Liver (tissue), 9 donors: ENCODE results near the gene RSPO4. TPM values are rescaled to one million over a fixed set of nuclear protein-coding genes. Genes with fewer than 3 reads are reported as not detected.

Experiments
- DNase-seq: peaks from one replicate; pipeline ENCODE4 v3.0.0-alpha.2; 2017; ENCODE audit warnings: low spot score
- H3K27ac ChIP-seq, 2 donors: one replicate each; pipeline ENCODE4 v1.7.0; 2013; ENCODE audit warnings: inconsistent platforms in 2 of 2, low read length in 2 of 2, control low read depth in 1 of 2, low read depth in 1 of 2, mild to moderate bottlenecking in 1 of 2
- H3K27me3 ChIP-seq, 4 donors: one replicate each; pipeline versions ENCODE4 v1.6.1 to v1.7.0; 2013; ENCODE audit warnings: low read length in 3 of 4, inconsistent platforms in 1 of 4, mild to moderate bottlenecking in 1 of 4, moderate library complexity in 1 of 4; ENCODE audit not compliant: control insufficient read depth in 4 of 4, insufficient read depth in 4 of 4
- H3K36me3 ChIP-seq, 4 donors: one replicate each; pipeline versions ENCODE4 v1.6.1 to v1.7.0; 2013; ENCODE audit warnings: low read length in 3 of 4, mild to moderate bottlenecking in 3 of 4, low read depth in 1 of 4, moderate library complexity in 1 of 4; ENCODE audit not compliant: control insufficient read depth in 4 of 4, insufficient read depth in 3 of 4
- H3K4me1 ChIP-seq, 4 donors: one replicate each; pipeline versions ENCODE4 v1.6.1 to v1.7.0; 2013; ENCODE audit warnings: low read length in 3 of 4, mild to moderate bottlenecking in 3 of 4, moderate library complexity in 1 of 4; ENCODE audit not compliant: control insufficient read depth in 4 of 4, insufficient read depth in 4 of 4
- H3K4me3 ChIP-seq, 3 donors: one replicate each; pipeline versions ENCODE4 v1.6.1 to v1.7.0; 2013; ENCODE audit warnings: low read length in 3 of 3, control low read depth in 1 of 3, low read depth in 1 of 3, mild to moderate bottlenecking in 1 of 3
- H3K9ac ChIP-seq, 2 donors: one replicate each; pipeline ENCODE4 v1.7.0; 2013; ENCODE audit warnings: low read length in 2 of 2, mild to moderate bottlenecking in 2 of 2, moderate library complexity in 2 of 2, control low read depth in 1 of 2, low read depth in 1 of 2
- H3K9me3 ChIP-seq, 4 donors: one replicate each; pipeline versions ENCODE4 v1.6.1 to v1.7.0; 2013; ENCODE audit warnings: low read length in 3 of 4; ENCODE audit not compliant: control insufficient read depth in 4 of 4
- CTCF ChIP-seq: fragments of 150-350 bp; IDR thresholded peaks from 2 replicates; pipeline ENCODE4 v1.5.1; 2017; ENCODE audit warnings: improper control_type of control experiment, low read depth, low read length; ENCODE audit not compliant: missing input control
- EGR1 ChIP-seq, 2 donors: IDR thresholded peaks; 2 replicates each; pipeline ENCODE4 v1.6.1; 2016 to 2018; ENCODE audit warnings: antibody characterized with exemption in 2 of 2, low read depth in 2 of 2
- FOXA1 ChIP-seq: IDR thresholded peaks from 2 replicates; pipeline ENCODE4 v1.6.1; 2016; ENCODE audit warnings: antibody characterized with exemption
- FOXA2 ChIP-seq: IDR thresholded peaks from 2 replicates; pipeline ENCODE4 v1.6.1; 2016; ENCODE audit warnings: antibody characterized with exemption
- GABPA ChIP-seq, 2 donors: IDR thresholded peaks in 1 of 2; conservative IDR thresholded peaks in 1 of 2; 2 replicates each; pipeline ENCODE4 v1.6.1; 2016; ENCODE audit warnings: antibody characterized with exemption in 2 of 2, mild to moderate bottlenecking in 1 of 2, moderate library complexity in 1 of 2
- HNF4G ChIP-seq: IDR thresholded peaks from 2 replicates; pipeline ENCODE4 v1.6.1; 2016; ENCODE audit warnings: antibody characterized with exemption
- JUND ChIP-seq, 2 donors: IDR thresholded peaks; 2 replicates each; pipeline ENCODE4 v1.6.1; 2016; ENCODE audit warnings: antibody characterized with exemption in 2 of 2
- MAX ChIP-seq: IDR thresholded peaks from 2 replicates; pipeline ENCODE4 v1.6.1; 2016; ENCODE audit warnings: antibody characterized with exemption
- NR2F2 ChIP-seq: IDR thresholded peaks from 2 replicates; pipeline ENCODE4 v1.6.1; 2016; ENCODE audit warnings: antibody characterized with exemption
- RAD21 ChIP-seq, 2 donors: IDR thresholded peaks; 2 replicates each; pipeline ENCODE4 v1.6.1; 2016; ENCODE audit warnings: antibody characterized with exemption in 2 of 2, mild to moderate bottlenecking in 2 of 2
- RXRA ChIP-seq, 2 donors: IDR thresholded peaks; 2 replicates each; pipeline ENCODE4 v1.6.1; 2017 to 2018; ENCODE audit warnings: antibody characterized with exemption in 2 of 2, mild to moderate bottlenecking in 1 of 2
- SP1 ChIP-seq: IDR thresholded peaks from 2 replicates; pipeline ENCODE4 v1.6.1; 2018; ENCODE audit warnings: antibody characterized with exemption, mild to moderate bottlenecking
- TAF1 ChIP-seq: conservative IDR thresholded peaks from 2 replicates; pipeline ENCODE4 v1.6.1; 2016; ENCODE audit warnings: antibody characterized with exemption, mild to moderate bottlenecking
- YY1 ChIP-seq: IDR thresholded peaks from 2 replicates; pipeline ENCODE4 v1.6.1; 2016; ENCODE audit warnings: antibody characterized with exemption, mild to moderate bottlenecking
- ZBTB33 ChIP-seq: IDR thresholded peaks from 2 replicates; pipeline ENCODE4 v1.6.1; 2016; ENCODE audit warnings: antibody characterized with exemption
- WGBS: extraction: QIAGEN DNeasy Blood & Tissue Kit; methylation state at CpG from one replicate; pipeline ENCODE4 v1.1.7; 2013; 5-methylcytosine and 5-hydroxymethylcytosine counted together
- polyA plus RNA-seq, 2 donors: library from polyadenylated mRNA; stranded (reverse) in 1 of 2; unstranded in 1 of 2; fragments of 200-250 nt in 1 of 2; fragments of >200 nt in 1 of 2; fragmentation: Nextera tagmentation in 1 of 2; extraction: Ambion mirVana in 1 of 2; gene quantifications; one replicate each; pipeline versions ENCODE4 v1.2.1 to v1.2.3, GENCODE V29; 2013 to 2015
- total RNA-seq, 2 donors: library from RNA; depleted of rRNA; stranded (reverse); fragments of >200 nt; gene quantifications; one replicate each; pipeline ENCODE4 v1.2.3, GENCODE V29; 2014
- TF ChIP-seq, protein P1 (sequence below): IDR thresholded peaks from 2 replicates; pipeline ENCODE4 v1.6.1; 2016; ENCODE audit warnings: antibody characterized with exemption, mild to moderate bottlenecking
- TF ChIP-seq, protein P2 (sequence below): IDR thresholded peaks from 2 replicates; pipeline ENCODE4 v1.6.1; 2016; ENCODE audit warnings: antibody characterized with exemption
- donor health status: healthy.
- donor health status: healthy.
- donor health status: healthy.
- donor health status: healthy.
- donor health status: healthy.

Gene RSPO4
- total and polyA plus RNA-seq, 4 donors = not detected

GRCh38 chr20:961768-962167, 40.3 kb downstream of the RSPO4 start:
- Histone ChIP-seq H3K27me3 (no peaks in the 10 kb centered on the region), H3K9ac (no peak overlapping the region), H3K4me1 (no peaks in the 10 kb centered on the region), H3K27ac (no peak overlapping the region), H3K9me3 (no peaks in the 10 kb centered on the region), H3K36me3 (no peaks in the 10 kb centered on the region), H3K4me3 (no peak overlapping the region)
- no peak for TF ChIP-seq EGR1 (IDR thresholded peaks at IDR 0.05; ENCODE audit: low read depth in 2 of 2)
- no peak for TF ChIP-seq SP1
- TF ChIP-seq GABPA (IDR thresholded peaks at IDR 0.05 in 1 of 2, conservative IDR thresholded peaks at IDR 0.05 in 1 of 2) = no peak
- no peak for TF ChIP-seq YY1
- no peak for TF ChIP-seq TAF1
- no peak for TF ChIP-seq NR2F2
- TF ChIP-seq, protein P1, sequence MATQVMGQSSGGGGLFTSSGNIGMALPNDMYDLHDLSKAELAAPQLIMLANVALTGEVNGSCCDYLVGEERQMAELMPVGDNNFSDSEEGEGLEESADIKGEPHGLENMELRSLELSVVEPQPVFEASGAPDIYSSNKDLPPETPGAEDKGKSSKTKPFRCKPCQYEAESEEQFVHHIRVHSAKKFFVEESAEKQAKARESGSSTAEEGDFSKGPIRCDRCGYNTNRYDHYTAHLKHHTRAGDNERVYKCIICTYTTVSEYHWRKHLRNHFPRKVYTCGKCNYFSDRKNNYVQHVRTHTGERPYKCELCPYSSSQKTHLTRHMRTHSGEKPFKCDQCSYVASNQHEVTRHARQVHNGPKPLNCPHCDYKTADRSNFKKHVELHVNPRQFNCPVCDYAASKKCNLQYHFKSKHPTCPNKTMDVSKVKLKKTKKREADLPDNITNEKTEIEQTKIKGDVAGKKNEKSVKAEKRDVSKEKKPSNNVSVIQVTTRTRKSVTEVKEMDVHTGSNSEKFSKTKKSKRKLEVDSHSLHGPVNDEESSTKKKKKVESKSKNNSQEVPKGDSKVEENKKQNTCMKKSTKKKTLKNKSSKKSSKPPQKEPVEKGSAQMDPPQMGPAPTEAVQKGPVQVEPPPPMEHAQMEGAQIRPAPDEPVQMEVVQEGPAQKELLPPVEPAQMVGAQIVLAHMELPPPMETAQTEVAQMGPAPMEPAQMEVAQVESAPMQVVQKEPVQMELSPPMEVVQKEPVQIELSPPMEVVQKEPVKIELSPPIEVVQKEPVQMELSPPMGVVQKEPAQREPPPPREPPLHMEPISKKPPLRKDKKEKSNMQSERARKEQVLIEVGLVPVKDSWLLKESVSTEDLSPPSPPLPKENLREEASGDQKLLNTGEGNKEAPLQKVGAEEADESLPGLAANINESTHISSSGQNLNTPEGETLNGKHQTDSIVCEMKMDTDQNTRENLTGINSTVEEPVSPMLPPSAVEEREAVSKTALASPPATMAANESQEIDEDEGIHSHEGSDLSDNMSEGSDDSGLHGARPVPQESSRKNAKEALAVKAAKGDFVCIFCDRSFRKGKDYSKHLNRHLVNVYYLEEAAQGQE = no peak
- TF ChIP-seq CTCF = no peak
- TF ChIP-seq MAX = no peak
- no peak for TF ChIP-seq RXRA (IDR thresholded peaks at IDR 0.05)
- TF ChIP-seq ZBTB33 = no peak
- no peak for TF ChIP-seq FOXA2
- no peak for TF ChIP-seq RAD21 (IDR thresholded peaks at IDR 0.05)
- no peak for TF ChIP-seq JUND (IDR thresholded peaks at IDR 0.05)
- DNase-seq = no peak
- 53% methylated on average over 2 of the region's 2 CpGs for WGBS

DNA sequence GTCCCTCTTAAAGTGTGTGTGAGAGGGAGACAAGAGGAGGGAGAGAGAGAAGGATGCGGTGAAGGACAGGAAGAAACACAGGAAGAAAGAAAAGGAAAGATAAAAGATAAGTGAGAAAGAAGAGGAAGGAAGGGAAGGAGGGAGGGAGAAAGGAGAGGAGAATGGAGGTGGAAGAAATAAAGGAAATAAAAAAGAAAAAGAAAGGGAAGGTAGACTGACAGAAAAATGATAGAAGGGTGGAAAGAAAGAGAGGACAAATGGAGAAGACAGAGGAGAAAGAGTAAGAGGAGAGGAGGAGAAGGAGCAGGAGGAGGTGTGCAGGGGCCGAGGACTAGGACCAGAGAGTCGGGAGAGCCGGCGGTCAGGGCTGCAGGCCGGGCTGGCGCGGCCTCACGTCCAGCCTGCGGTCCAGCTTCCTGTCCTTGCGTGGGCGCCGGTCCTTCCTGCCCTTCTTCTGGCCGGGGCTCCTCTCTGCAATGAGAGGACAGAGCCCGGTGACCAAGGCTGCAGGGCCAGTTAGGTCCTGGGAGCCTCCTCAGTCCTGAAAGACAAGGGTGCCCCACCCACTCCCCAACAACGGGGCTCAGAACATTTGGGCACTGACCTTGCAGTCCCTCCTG, 42.0 kb downstream of the RSPO4 start:
- Histone ChIP-seq H3K4me3 (no peak overlapping the region), H3K27me3 (peaks cover 0 to 7% (median 0%) of the 10 kb centered on the region in 4 donors), H3K36me3 (no peaks in the 10 kb centered on the region), H3K27ac (no peak overlapping the region), H3K9ac (no peak overlapping the region), H3K9me3 (no peaks in the 10 kb centered on the region), H3K4me1 (peaks cover 0 to 4% (median 0%) of the 10 kb centered on the region in 4 donors)
- 75% methylated on average over 16 of the region's 16 CpGs for WGBS
- TF ChIP-seq, protein P2, sequence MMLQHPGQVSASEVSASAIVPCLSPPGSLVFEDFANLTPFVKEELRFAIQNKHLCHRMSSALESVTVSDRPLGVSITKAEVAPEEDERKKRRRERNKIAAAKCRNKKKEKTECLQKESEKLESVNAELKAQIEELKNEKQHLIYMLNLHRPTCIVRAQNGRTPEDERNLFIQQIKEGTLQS = no peak
- TF ChIP-seq FOXA2 (no peak), FOXA1 (no peak), MAX (no peak), SP1 (no peak), HNF4G (no peak), RXRA (IDR thresholded peaks at IDR 0.05) (no peak), YY1 (no peak), ZBTB33 (no peak), GABPA (IDR thresholded peaks at IDR 0.05 in 1 of 2, conservative IDR thresholded peaks at IDR 0.05 in 1 of 2) (no peak)
- no peak for DNase-seq
